ENCODE data around the gene POU3F3.

DNA sequence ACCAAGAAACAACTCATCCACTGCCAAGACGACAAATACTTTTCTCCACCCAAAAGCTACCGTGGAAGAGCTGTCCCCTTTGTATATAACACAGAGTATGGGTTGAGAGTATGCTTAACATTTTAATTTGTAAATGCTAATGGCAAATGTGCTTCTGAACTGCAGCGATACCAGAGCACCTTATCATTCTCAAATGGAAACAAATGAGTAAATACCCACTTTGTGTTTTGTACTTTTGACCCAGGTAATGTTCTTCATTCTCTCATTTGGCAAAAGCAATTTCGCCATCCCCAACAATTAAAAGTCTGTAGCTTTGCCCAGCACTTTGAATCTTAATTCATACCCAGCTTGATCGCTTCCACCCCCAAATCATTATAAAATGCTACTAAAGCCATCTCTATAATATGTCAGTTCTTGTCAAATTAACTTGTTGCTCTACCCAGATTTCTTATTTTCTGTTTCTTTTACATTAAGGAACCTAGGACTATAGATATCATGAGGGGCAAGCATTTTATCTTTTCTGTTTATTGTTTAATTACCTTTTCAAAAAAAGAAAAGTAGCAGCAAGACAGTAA is 6.2 kb upstream of the POU3F3 start:
- TF ChIP-seq, protein P1, sequence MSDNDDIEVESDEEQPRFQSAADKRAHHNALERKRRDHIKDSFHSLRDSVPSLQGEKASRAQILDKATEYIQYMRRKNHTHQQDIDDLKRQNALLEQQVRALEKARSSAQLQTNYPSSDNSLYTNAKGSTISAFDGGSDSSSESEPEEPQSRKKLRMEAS (IDR thresholded peaks at IDR 0.05; ENCODE audit: low read depth, low read length): no peak
- no peak for TF ChIP-seq POLR2A (IDR thresholded peaks at IDR 0.05; ENCODE audit: extremely low read depth, insufficient read length)
